Activated CD4-positive, alpha-beta T cell treated with anti-CD3 and anti-CD28 coated beads, Interleukin-2, amount 10 ng/mL, durations not matched to agents 24 days and 14 days (primary cell): ENCODE results near the gene RBP5. TPM values are rescaled to one million over a fixed set of nuclear protein-coding genes. Genes with fewer than 3 reads are reported as not detected.

Experiments
- DNase-seq: peaks from one replicate; pipeline ENCODE4 v3.0.0; 2022
- H3K27ac Mint-ChIP-seq: one replicate; pipeline ENCODE4 v1.8.0; 2022; ENCODE audit warnings: mild to moderate bottlenecking, mixed read lengths
- H3K27me3 Mint-ChIP-seq: one replicate; pipeline ENCODE4 v1.8.0; 2022; ENCODE audit warnings: mixed read lengths
- H3K36me3 Mint-ChIP-seq: one replicate; pipeline ENCODE4 v1.8.0; 2022; ENCODE audit warnings: low read depth, mild to moderate bottlenecking, mixed read lengths
- H3K4me1 Mint-ChIP-seq: one replicate; pipeline ENCODE4 v1.8.0; 2021; ENCODE audit warnings: mixed read lengths
- H3K4me3 Mint-ChIP-seq: one replicate; pipeline ENCODE4 v1.8.0; 2022; ENCODE audit warnings: mild to moderate bottlenecking, moderate library complexity, mixed read lengths
- H3K9me3 Mint-ChIP-seq: one replicate; pipeline ENCODE4 v1.8.0; 2021; ENCODE audit warnings: mixed read lengths
- intact Hi-C: fragments of 100-400 bp; cut with micrococcal nuclease; formaldehyde crosslinking; loops from one replicate; pipeline ENCODE4 v1.15.1; 2023
- total RNA-seq: library from RNA; stranded (reverse); gene quantifications from 2 replicates; pipeline ENCODE4 v1.2.3, GENCODE V29; 2022

Gene RBP5
- total RNA-seq, 1 donor from 2014 or later = not detected

DNA sequence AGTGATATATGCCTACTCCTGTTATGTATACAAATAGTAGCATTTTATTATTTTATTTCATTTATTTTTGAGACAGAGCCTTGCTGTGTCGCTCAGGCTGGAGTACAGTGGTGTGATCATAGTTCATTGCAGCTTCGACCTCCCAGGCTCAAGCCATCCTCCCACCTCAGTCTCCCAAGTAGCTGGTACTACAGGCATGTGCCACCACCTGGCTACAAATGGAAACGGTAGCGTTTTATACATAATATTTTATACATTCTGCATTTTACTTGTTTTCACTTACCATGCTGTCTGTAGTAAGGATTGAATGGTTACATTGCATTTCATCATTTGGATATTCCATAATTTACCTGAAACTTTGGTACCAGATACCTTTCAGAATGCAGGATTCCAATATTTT, 50.5 kb downstream of the RBP5 start:
- intact Hi-C loops = no loop called here
- Mint-ChIP-seq H3K27me3 (peaks cover 8% of the 10 kb centered on the region), H3K9me3 (peaks cover 3% of the 10 kb centered on the region), H3K36me3 (peaks cover 4% of the 10 kb centered on the region), H3K4me1 (no peaks in the 10 kb centered on the region), H3K27ac (no peak overlapping the region), H3K4me3 (no peak overlapping the region)
- no peak for DNase-seq

GRCh38 chr12:7076493-7076892, 52.2 kb downstream of the RBP5 start:
- Mint-ChIP-seq H3K36me3 (no peaks in the 10 kb centered on the region), H3K9me3 (no peaks in the 10 kb centered on the region), H3K4me1 (no peaks in the 10 kb centered on the region), H3K27ac (no peak overlapping the region), H3K4me3 (no peak overlapping the region), H3K27me3 (peaks cover 16% of the 10 kb centered on the region)
- intact Hi-C loops = no loop called here
- no peak for DNase-seq

- DNase-seq = no peak
- no peaks in the 10 kb centered on the region for H3K36me3 Mint-ChIP-seq
- peaks cover 16% of the 10 kb centered on the region for H3K27me3 Mint-ChIP-seq
- intact Hi-C loops = no loop called here
- no peak overlapping the region for H3K27ac Mint-ChIP-seq
- H3K9me3 Mint-ChIP-seq = no peaks in the 10 kb centered on the region
- no peaks in the 10 kb centered on the region for H3K4me1 Mint-ChIP-seq
- no peak overlapping the region for H3K4me3 Mint-ChIP-seq
Measured at GRCh38 chr12:7075939-7076338, 52.8 kb downstream of the RBP5 start.

- no peaks in the 10 kb centered on the region for H3K4me1 Mint-ChIP-seq
- no peak for DNase-seq
- no peaks in the 10 kb centered on the region for H3K9me3 Mint-ChIP-seq
- no peak overlapping the region for H3K4me3 Mint-ChIP-seq
- no peak overlapping the region for H3K27ac Mint-ChIP-seq
- intact Hi-C loops = no loop called here
- H3K36me3 Mint-ChIP-seq = no peaks in the 10 kb centered on the region
- H3K27me3 Mint-ChIP-seq = peaks cover 18% of the 10 kb centered on the region
Measured at GRCh38 chr12:7075518-7075917, 53.2 kb downstream of the RBP5 start.

DNA sequence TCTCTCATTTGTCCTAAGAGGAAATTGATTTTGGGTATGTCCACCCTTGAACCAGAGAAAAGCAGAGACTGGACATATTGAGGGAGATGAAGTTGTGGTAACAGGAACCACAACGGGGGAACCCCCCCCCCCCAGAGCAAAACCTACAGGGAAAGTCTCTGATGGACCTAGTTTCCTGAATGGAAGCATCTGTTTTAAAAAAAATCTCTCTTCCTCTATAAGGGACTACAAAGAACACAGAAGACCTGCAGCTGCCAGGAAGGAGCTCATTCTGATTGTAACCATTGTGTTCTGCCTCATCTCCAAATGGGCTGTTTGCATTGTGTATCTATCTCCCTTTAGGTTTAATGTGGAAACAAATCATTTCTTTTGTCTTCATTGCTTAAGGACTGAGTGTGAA, 54.7 kb downstream of the RBP5 start:
- Mint-ChIP-seq H3K4me3 (no peak overlapping the region), H3K9me3 (no peaks in the 10 kb centered on the region), H3K27me3 (peaks cover 21% of the 10 kb centered on the region), H3K36me3 (no peaks in the 10 kb centered on the region), H3K4me1 (no peaks in the 10 kb centered on the region), H3K27ac (no peak overlapping the region)
- no peak for DNase-seq
- intact Hi-C loops = no loop called here

Other genes with a start within 250 kb of the RBP5 start
- 6.3 and 6.6 TPM in 2 replicates for gene LRRC23, start 224.1 kb downstream of the RBP5 start, total RNA-seq
- 202 and 206 TPM in 2 replicates for gene ENO2, start 214.3 kb downstream of the RBP5 start, total RNA-seq
- 61.6 and 66.8 TPM in 2 replicates for gene ATN1, start 200.9 kb downstream of the RBP5 start, total RNA-seq
- not detected in 2 replicates for gene RNU7-1, start 185.1 kb downstream of the RBP5 start, total RNA-seq
- 168 and 174 TPM in 2 replicates for gene C12orf57, start 184.9 kb downstream of the RBP5 start, total RNA-seq
- gene PTPN6, start 177.5 kb downstream of the RBP5 start, total RNA-seq = 349 and 355 TPM in 2 replicates
- gene PHB2, start 158.2 kb downstream of the RBP5 start, total RNA-seq = 474 and 487 TPM in 2 replicates
- gene EMG1, start 158.0 kb downstream of the RBP5 start, total RNA-seq = 129 and 131 TPM in 2 replicates
- gene LPCAT3, start 110.4 kb downstream of the RBP5 start, total RNA-seq = 29.2 and 29.5 TPM in 2 replicates
- 1.9 and 2.6 TPM in 2 replicates for gene C1S, start 68.2 kb downstream of the RBP5 start, total RNA-seq
- 1.4 and 2.5 TPM in 2 replicates for gene C1R, start 36.4 kb downstream of the RBP5 start, total RNA-seq
- gene C1RL, start 19.7 kb downstream of the RBP5 start, total RNA-seq = 19.8 and 23.0 TPM in 2 replicates
- 42.1 and 47.0 TPM in 2 replicates for gene CLSTN3, start 1.5 kb upstream of the RBP5 start, total RNA-seq
- 36.7 and 42.5 TPM in 2 replicates for gene PEX5, start 60.8 kb upstream of the RBP5 start, total RNA-seq
- gene ACSM4, start 175.2 kb upstream of the RBP5 start, total RNA-seq = not detected in 2 replicates